Neural cell (in vitro differentiated cells): ENCODE results near the gene LRCOL1. TPM values are rescaled to one million over a fixed set of nuclear protein-coding genes. Genes with fewer than 3 reads are reported as not detected.

Experiments used
- H2AFZ ChIP-seq: fragments of 200-600, 300-800 bp; sonication (generic), shearing (Covaris generic); 2 replicates; pipeline ENCODE4 v1.6.0; 2014; ENCODE audit warnings: low read depth, mild to moderate bottlenecking, antibody characterized with exemption, low read length, moderate library complexity
- H3F3A ChIP-seq: fragments of 200-600 bp; shearing (Covaris generic); 2 replicates; pipeline ENCODE4 v1.6.1; 2016; ENCODE audit warnings: mild to moderate bottlenecking, moderate library complexity, mixed read lengths, antibody characterized with exemption, low read length; ENCODE audit not compliant: insufficient read depth, poor library complexity, severe bottlenecking
- H3K27ac ChIP-seq: fragments of 200-600, 300-800 bp; sonication (generic), shearing (Covaris generic); 2 replicates; pipeline ENCODE4 v1.5.1; 2014; ENCODE audit warnings: mild to moderate bottlenecking, low read length, moderate library complexity
- H3K27me3 ChIP-seq: fragments of 300-800, 200-600 bp; sonication (generic), shearing (Covaris generic); 2 replicates; pipeline ENCODE4 v1.6.0; 2014; ENCODE audit warnings: mild to moderate bottlenecking, low read depth, low read length, moderate library complexity; ENCODE audit not compliant: insufficient read depth
- H3K36me3 ChIP-seq: fragments of 300-800, 200-600 bp; sonication (generic), shearing (Covaris generic); 2 replicates; pipeline ENCODE4 v1.5.1; 2014; ENCODE audit warnings: mild to moderate bottlenecking, antibody characterized with exemption, low read length, moderate library complexity; ENCODE audit not compliant: insufficient read depth
- H3K4me2 ChIP-seq: fragments of 300-800, 200-600 bp; sonication (generic), shearing (Covaris generic); 2 replicates; pipeline ENCODE4 v1.6.0; 2014; ENCODE audit warnings: mild to moderate bottlenecking, low read length
- H3K4me3 ChIP-seq: fragments of 300-800, 200-600 bp; sonication (generic), shearing (Covaris generic); 2 replicates; pipeline ENCODE4 v1.5.1; 2014; ENCODE audit warnings: mild to moderate bottlenecking, low read length, moderate library complexity
- H3K79me2 ChIP-seq: fragments of 200-600 bp; shearing (Covaris generic); replicated peaks from 2 replicates; pipeline ENCODE4 v1.6.0; 2014; ENCODE audit warnings: mild to moderate bottlenecking, low read length, moderate library complexity; ENCODE audit not compliant: insufficient read depth
- H3K9ac ChIP-seq: fragments of 300-800, 200-600 bp; sonication (generic), shearing (Covaris generic); 2 replicates; pipeline ENCODE4 v1.6.1; 2016; ENCODE audit warnings: mild to moderate bottlenecking, low read length, mixed read lengths
- H3K9me2 ChIP-seq: fragments of 200-600 bp; shearing (Covaris generic); 2 replicates; pipeline ENCODE4 v1.6.1; 2016; ENCODE audit warnings: mild to moderate bottlenecking, low read length, mixed read lengths; ENCODE audit not compliant: insufficient read depth
- H3K9me3 ChIP-seq: fragments of 200-600, 300-800 bp; sonication (generic), shearing (Covaris generic); 2 replicates; pipeline ENCODE4 v1.6.1; 2016; ENCODE audit warnings: mild to moderate bottlenecking, mixed run types, low read length, moderate library complexity, mixed read lengths
- H4K20me1 ChIP-seq: fragments of 200-600 bp; shearing (Covaris generic); 2 replicates; pipeline ENCODE4 v1.6.1; 2016; ENCODE audit warnings: mild to moderate bottlenecking, mixed run types; ENCODE audit not compliant: insufficient read depth
- CTCF ChIP-seq: fragments of 450-650 bp; IDR thresholded peaks from 2 replicates; pipeline ENCODE4 v1.5.1; 2014; ENCODE audit warnings: antibody characterized with exemption, mild to moderate bottlenecking, moderate library complexity; ENCODE audit not compliant: poor library complexity, severe bottlenecking
- EP300 ChIP-seq: fragments of 450-650 bp; conservative IDR thresholded peaks from 2 replicates; pipeline ENCODE4 v1.6.1; 2014; ENCODE audit warnings: antibody characterized with exemption, mild to moderate bottlenecking, moderate library complexity; ENCODE audit not compliant: poor library complexity, severe bottlenecking
- EZH2 ChIP-seq: fragments of 200-600, 300-800 bp; shearing (Covaris generic), sonication (generic); IDR thresholded peaks from 2 replicates; pipeline ENCODE4 v1.6.1; 2014; ENCODE audit warnings: antibody characterized with exemption, low read length, borderline replicate concordance, mild to moderate bottlenecking; ENCODE audit not compliant: insufficient read depth, poor library complexity, severe bottlenecking
- MXI1 ChIP-seq: fragments of 450-650 bp; conservative IDR thresholded peaks from 2 replicates; pipeline ENCODE4 v1.6.1; 2014; ENCODE audit warnings: antibody characterized with exemption, mild to moderate bottlenecking; ENCODE audit not compliant: poor library complexity, severe bottlenecking
- POLR2AphosphoS5 ChIP-seq: IDR thresholded peaks from 2 replicates; pipeline ENCODE4 v1.6.1; 2012
- RAD21 ChIP-seq: fragments of 450-650 bp; conservative IDR thresholded peaks from 2 replicates; pipeline ENCODE4 v1.6.1; 2014; ENCODE audit warnings: antibody characterized with exemption, mild to moderate bottlenecking, moderate library complexity
- REST ChIP-seq: IDR thresholded peaks from 2 replicates; pipeline ENCODE4 v1.6.1; 2012; ENCODE audit warnings: borderline replicate concordance
- SMC3 ChIP-seq: fragments of 450-650 bp; conservative IDR thresholded peaks from 2 replicates; pipeline ENCODE4 v1.6.1; 2014; ENCODE audit warnings: antibody characterized with exemption, mild to moderate bottlenecking, moderate library complexity; ENCODE audit not compliant: poor library complexity
- TAF1 ChIP-seq: IDR thresholded peaks from 2 replicates; pipeline ENCODE4 v1.6.1; 2012; ENCODE audit warnings: low read depth
- polyA plus RNA-seq: library from polyadenylated mRNA; depleted of rRNA; stranded (reverse); fragments of >200 nt; gene quantifications from 2 replicates; pipeline ENCODE4 v1.2.3, GENCODE V29; 2014

LRCOL1 gene
- polyA plus RNA-seq, 1 donor from 2014 or later: not detected

- Histone ChIP-seq H3K4me3 (no peak overlapping the region), H3K4me2 (no peak overlapping the region), H3K9me3 (no peaks in the 10 kb centered on the region), H3K9me2 (no peaks in the 10 kb centered on the region), H3F3A (no peaks in the 10 kb centered on the region), H3K27ac (no peak overlapping the region), H3K27me3 (peaks cover 4% of the 10 kb centered on the region), H4K20me1 (no peaks in the 10 kb centered on the region), H3K36me3 (no peaks in the 10 kb centered on the region), H2AFZ (no peak overlapping the region), H3K79me2 (no peaks in the 10 kb centered on the region), H3K9ac (no peak overlapping the region)
- TF ChIP-seq MXI1 (no peak), EZH2 (no peak), TAF1 (no peak), POLR2AphosphoS5 (no peak), EP300 (no peak), REST (no peak), RAD21 (no peak), CTCF (no peak), SMC3 (no peak)
Observed at GRCh38 chr12:132624186-132624855, 13.9 kb upstream of the LRCOL1 start.

GRCh38 chr12:132623072-132623869 lies 12.9 kb upstream of the LRCOL1 start:
- Histone ChIP-seq H3K27me3 (peaks cover 8% of the 10 kb centered on the region), H3K79me2 (no peaks in the 10 kb centered on the region), H3K4me2 (no peak overlapping the region), H3F3A (no peaks in the 10 kb centered on the region), H3K9me3 (no peaks in the 10 kb centered on the region), H3K27ac (no peak overlapping the region), H3K9ac (no peak overlapping the region), H4K20me1 (no peaks in the 10 kb centered on the region), H3K36me3 (no peaks in the 10 kb centered on the region), H2AFZ (no peak overlapping the region), H3K9me2 (no peaks in the 10 kb centered on the region), H3K4me3 (no peak overlapping the region)
- TF ChIP-seq MXI1 (no peak), SMC3 (no peak), REST (no peak), CTCF (no peak), POLR2AphosphoS5 (no peak), EZH2 (no peak), EP300 (no peak), RAD21 (no peak), TAF1 (no peak)
